ENCODE measurements around the gene TCTA.

Gene TCTA

GRCh38 chr3:49410846-49411534 lies 1.2 kb upstream of the TCTA start:
- DNase-seq (ENCODE audit: low read depth), result no peak

- peak; percentile 46 for DNase-seq (ENCODE audit: low read depth)
Measured at GRCh38 chr3:49411535-49411967, 672 bp upstream of the TCTA start.

- peak; percentile 42 for DNase-seq (ENCODE audit: low read depth)
Measured at GRCh38 chr3:49412632-49413337, 562 bp downstream of the TCTA start.

GRCh38 chr3:49413338-49413734 lies 1.1 kb downstream of the TCTA start:
- no peak for DNase-seq (ENCODE audit: low read depth)

- DNase-seq (ENCODE audit: low read depth), result no peak
Measured at GRCh38 chr3:49414753-49415152, 2.5 kb downstream of the TCTA start.

GRCh38 chr3:49415931-49416601 lies 3.8 kb downstream of the TCTA start:
- peak; percentile 19 for DNase-seq (ENCODE audit: low read depth)

GRCh38 chr3:49416867-49417266 lies 4.6 kb downstream of the TCTA start:
- DNase-seq (ENCODE audit: low read depth), result no peak

- no peak for DNase-seq (ENCODE audit: low read depth)
Measured at GRCh38 chr3:49417516-49418120, 5.4 kb downstream of the TCTA start.

GRCh38 chr3:49421890-49422378 lies 9.7 kb downstream of the TCTA start:
- no peak for DNase-seq (ENCODE audit: low read depth)

GRCh38 chr3:49422379-49423248 lies 10.4 kb downstream of the TCTA start, which contains the start of gene AMT:
Gene AMT, minus strand, starts transcription at chr3:49422473. Its CDS starts 23 bp downstream, at chr3:49422450.
- peak; percentile 52 for DNase-seq (ENCODE audit: low read depth)

GRCh38 chr3:49424816-49425215 lies 12.6 kb downstream of the TCTA start:
- no peak for DNase-seq (ENCODE audit: low read depth)

- DNase-seq (ENCODE audit: low read depth), result no peak
Measured at GRCh38 chr3:49427586-49427985, 15.4 kb downstream of the TCTA start.

GRCh38 chr3:49428752-49429080 lies 16.5 kb downstream of the TCTA start:
- no peak for DNase-seq (ENCODE audit: low read depth)

GRCh38 chr3:49434731-49435130 lies 22.5 kb downstream of the TCTA start:
- no peak for DNase-seq (ENCODE audit: low read depth)

- DNase-seq (ENCODE audit: low read depth), result no peak
Measured at GRCh38 chr3:49445391-49445790, 33.2 kb downstream of the TCTA start.

GRCh38 chr3:49453621-49454020 lies 41.4 kb downstream of the TCTA start:
- no peak for DNase-seq (ENCODE audit: low read depth)

- peak; percentile 40 for DNase-seq (ENCODE audit: low read depth)
Measured at GRCh38 chr3:49454458-49454857, 42.2 kb downstream of the TCTA start.

GRCh38 chr3:49454898-49455681 lies 42.9 kb downstream of the TCTA start:
- DNase-seq (ENCODE audit: low read depth), result peak; percentile 25

GRCh38 chr3:49456466-49456865 lies 44.2 kb downstream of the TCTA start:
- peak; percentile 70 for DNase-seq (ENCODE audit: low read depth)

GRCh38 chr3:49460188-49460890 lies 48.1 kb downstream of the TCTA start:
- no peak for DNase-seq (ENCODE audit: low read depth)

All from EH (cell line).